ENCODE results near the gene CHMP6. TPM values are rescaled to one million over a fixed set of nuclear protein-coding genes. Genes with fewer than 3 reads are reported as not detected.

CHMP6 gene
- total RNA-seq, 1 donor from 2014 or later: 27.6 TPM

DNA sequence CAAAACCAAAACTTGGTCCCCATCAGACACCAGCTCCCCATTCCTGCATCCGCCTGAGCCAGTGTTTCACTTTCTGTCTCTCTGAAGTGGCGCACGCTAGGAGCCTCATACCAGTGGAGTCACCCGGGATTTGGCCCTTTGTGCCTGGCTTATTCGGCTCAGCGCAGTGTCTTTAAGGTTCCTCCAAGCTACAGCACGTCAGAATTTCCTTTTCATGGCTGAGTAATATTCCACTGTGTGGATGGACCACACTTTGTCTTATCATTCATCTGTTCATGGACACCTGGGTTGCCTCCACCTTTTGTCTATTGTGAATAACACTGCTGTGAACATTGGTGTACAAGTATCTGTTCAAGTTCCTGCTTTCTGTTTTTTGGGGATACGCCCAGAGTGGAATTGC lies 45.2 kb upstream of the CHMP6 start:
- peak; percentile 35 for DNase-seq (ENCODE audit: low spot score)
- H3K4me3 Mint-ChIP-seq (ENCODE audit: unreplicated experiment): no peak overlapping the region

DNA sequence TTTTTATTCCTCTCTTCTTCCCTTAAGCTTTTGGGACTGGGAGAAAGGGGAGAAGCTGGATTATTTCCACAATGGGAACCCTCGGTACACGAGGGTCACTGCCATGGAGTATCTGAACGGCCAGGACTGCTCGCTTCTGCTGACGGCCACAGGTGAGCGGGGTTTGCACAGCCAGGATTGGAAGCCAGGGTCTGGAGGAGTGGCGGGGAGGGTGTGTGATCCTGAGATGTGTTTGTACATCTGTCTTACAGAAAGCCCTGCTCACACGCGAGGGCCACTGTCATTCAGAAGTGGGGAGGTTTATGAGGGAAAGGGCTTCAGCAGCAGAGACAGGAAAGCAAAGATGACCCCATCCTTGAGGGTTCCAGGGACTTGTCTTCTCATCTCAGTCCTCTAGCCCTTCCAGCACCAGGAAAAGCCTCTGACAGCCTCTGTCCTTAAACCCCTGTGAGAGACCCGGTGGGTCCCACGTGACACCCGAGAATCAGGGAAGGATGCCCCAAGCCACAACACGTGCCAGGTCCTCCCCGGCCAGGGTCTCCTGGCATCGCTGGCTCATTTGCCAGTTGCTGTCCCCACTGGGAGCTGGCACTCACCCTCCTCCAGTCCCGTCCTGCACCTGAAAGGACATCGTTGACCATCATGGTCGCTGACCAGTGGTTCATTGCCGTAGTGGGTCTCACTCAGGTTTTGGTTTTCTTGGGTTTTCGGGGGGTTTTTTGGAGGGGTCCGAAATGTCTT lies 44.3 kb upstream of the CHMP6 start:
- Mint-ChIP-seq H3K4me1 (ENCODE audit: low read depth) (peaks cover 16% of the 10 kb centered on the region), H3K27ac (ENCODE audit: unreplicated experiment) (peak overlapping the region; percentile 12), H3K27me3 (ENCODE audit: low read depth) (no peaks in the 10 kb centered on the region), H3K36me3 (ENCODE audit: low read depth) (peaks cover 13% of the 10 kb centered on the region), H3K9me3 (ENCODE audit: low read depth) (no peaks in the 10 kb centered on the region), H3K4me3 (ENCODE audit: unreplicated experiment) (no peak overlapping the region)
- TF ChIP-seq, protein P1, sequence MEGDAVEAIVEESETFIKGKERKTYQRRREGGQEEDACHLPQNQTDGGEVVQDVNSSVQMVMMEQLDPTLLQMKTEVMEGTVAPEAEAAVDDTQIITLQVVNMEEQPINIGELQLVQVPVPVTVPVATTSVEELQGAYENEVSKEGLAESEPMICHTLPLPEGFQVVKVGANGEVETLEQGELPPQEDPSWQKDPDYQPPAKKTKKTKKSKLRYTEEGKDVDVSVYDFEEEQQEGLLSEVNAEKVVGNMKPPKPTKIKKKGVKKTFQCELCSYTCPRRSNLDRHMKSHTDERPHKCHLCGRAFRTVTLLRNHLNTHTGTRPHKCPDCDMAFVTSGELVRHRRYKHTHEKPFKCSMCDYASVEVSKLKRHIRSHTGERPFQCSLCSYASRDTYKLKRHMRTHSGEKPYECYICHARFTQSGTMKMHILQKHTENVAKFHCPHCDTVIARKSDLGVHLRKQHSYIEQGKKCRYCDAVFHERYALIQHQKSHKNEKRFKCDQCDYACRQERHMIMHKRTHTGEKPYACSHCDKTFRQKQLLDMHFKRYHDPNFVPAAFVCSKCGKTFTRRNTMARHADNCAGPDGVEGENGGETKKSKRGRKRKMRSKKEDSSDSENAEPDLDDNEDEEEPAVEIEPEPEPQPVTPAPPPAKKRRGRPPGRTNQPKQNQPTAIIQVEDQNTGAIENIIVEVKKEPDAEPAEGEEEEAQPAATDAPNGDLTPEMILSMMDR (IDR thresholded peaks at IDR 0.05): no peak
- DNase-seq (ENCODE audit: low spot score): peak; percentile 79

More for the DNA sequence above, 45.2 kb upstream of the CHMP6 start:
- H3K27ac Mint-ChIP-seq (ENCODE audit: unreplicated experiment): no peak overlapping the region
- peaks cover 13% of the 10 kb centered on the region for H3K36me3 Mint-ChIP-seq (ENCODE audit: low read depth)
- H3K27me3 Mint-ChIP-seq (ENCODE audit: low read depth): no peaks in the 10 kb centered on the region
- TF ChIP-seq, protein P1 (IDR thresholded peaks at IDR 0.05): no peak
- H3K9me3 Mint-ChIP-seq (ENCODE audit: low read depth): no peaks in the 10 kb centered on the region
- H3K4me1 Mint-ChIP-seq (ENCODE audit: low read depth): peaks cover 20% of the 10 kb centered on the region

DNA sequence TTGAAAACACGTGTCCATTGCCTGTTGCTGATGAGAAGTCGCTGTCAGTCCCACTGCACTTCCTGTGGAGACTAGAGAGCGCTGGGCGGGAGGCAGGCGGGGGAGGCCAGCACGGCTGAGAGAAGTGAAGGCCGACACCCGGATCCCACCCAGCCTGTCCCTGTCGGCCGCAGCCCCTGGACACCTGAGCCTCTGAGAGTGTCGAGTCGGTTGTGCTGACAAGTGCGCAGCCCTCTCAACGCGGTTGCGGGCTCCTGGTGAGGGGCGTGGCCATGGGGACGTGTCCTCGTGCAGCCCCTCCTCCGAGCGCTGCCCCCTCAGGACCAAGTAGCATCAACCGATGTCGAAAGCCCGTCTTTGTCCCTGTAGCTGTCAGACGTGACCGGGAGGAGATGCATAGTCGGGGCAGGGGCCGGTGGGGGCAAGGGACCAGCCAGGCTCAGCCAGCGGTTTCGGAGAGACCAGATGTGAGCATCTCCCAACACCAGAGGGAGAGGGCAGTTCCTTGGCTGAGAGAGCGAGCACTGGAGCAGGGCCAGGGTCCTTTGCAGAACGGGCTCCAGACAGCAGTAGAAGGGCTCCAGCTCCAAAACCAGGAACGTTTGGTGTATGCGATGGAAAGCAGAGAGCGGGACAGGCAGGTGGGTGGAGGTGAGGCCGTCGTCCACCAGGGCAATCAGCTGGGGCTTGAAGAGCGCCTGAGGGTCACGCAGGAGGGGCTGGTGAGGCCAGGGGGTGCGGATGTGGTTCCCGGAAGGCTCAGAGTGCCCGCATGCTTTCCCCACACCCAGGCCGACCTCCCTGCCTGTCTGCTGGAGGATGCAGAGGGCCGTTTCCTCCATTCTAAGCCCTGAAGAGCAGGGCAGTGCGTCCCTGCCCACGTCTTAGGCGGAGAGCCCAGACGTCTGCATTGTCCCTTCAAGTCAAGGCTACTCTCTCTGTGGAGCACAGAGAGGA lies 43.3 kb upstream of the CHMP6 start:
- Mint-ChIP-seq H3K4me3 (ENCODE audit: unreplicated experiment) (no peak overlapping the region), H3K27ac (ENCODE audit: unreplicated experiment) (no peak overlapping the region), H3K36me3 (ENCODE audit: low read depth) (peaks cover 13% of the 10 kb centered on the region), H3K27me3 (ENCODE audit: low read depth) (no peaks in the 10 kb centered on the region), H3K9me3 (ENCODE audit: low read depth) (no peaks in the 10 kb centered on the region), H3K4me1 (ENCODE audit: low read depth) (peaks cover 9% of the 10 kb centered on the region)
- TF ChIP-seq, protein P1 (IDR thresholded peaks at IDR 0.05): no peak
- peak; percentile 79 for DNase-seq (ENCODE audit: low spot score)

DNA sequence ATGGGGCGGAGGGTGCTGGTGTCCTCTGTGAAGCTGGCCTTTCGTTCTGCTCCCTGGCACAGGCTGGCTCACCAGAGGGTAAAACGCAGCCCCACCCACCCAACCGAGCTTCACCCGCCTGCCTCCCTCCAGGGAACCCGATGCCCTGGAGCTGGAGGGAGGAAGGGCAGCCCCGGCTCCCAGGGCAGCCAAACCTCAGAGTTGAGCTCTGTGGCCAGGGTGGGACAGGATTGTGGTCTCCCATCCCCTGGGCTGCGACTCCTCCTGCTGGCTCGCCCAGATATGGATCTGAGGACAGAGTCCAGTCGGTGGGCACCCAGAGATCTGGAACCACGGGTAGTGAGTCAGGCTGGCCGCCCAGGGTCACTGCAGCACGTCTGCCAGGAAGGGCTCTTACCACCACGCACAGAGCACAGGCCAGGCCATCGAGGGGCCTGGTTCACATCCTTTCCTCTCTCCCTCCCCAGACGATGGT lies 42.6 kb upstream of the CHMP6 start:
- H3K4me3 Mint-ChIP-seq (ENCODE audit: unreplicated experiment): no peak overlapping the region
- TF ChIP-seq, protein P1 (IDR thresholded peaks at IDR 0.05): peak; percentile 58
- H3K9me3 Mint-ChIP-seq (ENCODE audit: low read depth): no peaks in the 10 kb centered on the region
- no peak overlapping the region for H3K27ac Mint-ChIP-seq (ENCODE audit: unreplicated experiment)
- no peaks in the 10 kb centered on the region for H3K27me3 Mint-ChIP-seq (ENCODE audit: low read depth)
- no peak for DNase-seq (ENCODE audit: low spot score)
- H3K4me1 Mint-ChIP-seq (ENCODE audit: low read depth): peaks cover 9% of the 10 kb centered on the region
- H3K36me3 Mint-ChIP-seq (ENCODE audit: low read depth): peaks cover 13% of the 10 kb centered on the region

Measured in chondrocyte (in vitro differentiated cells).